OCI-LY7 (cell line): ENCODE measurements around the gene FAM227B. TPM values are rescaled to one million over a fixed set of nuclear protein-coding genes. Genes with fewer than 3 reads are reported as not detected.
"Not testable (repeated sequence)": the region's sequence is repeated elsewhere in the genome, so short reads cannot be mapped to it uniquely, and the experiment has no call there.

ENCODE experiments used
- BruUV-seq: library from RNA; stranded (reverse); fragments of 400-500 nt; replicated peaks from 2 replicates; lab custom pipeline; 2021; lab: Mats Ljungman, UMichigan
- CTCF ChIA-PET: fragments of 300-600 bp; sonication (Branson Sonifier 250); formaldehyde crosslinking; loops from one replicate; lab custom pipeline; 2022; ENCODE audit warnings: antibody characterized with exemption; ENCODE audit not compliant: unreplicated experiment; lab: Charles Lee
- POLR2A ChIA-PET: fragments of 300-600 bp; sonication (Branson Sonifier 250); formaldehyde crosslinking; loops from one replicate; lab custom pipeline; 2022; ENCODE audit warnings: antibody characterized with exemption; lab: Charles Lee
- DNase-seq: peaks from one replicate; pipeline ENCODE4 v3.0.0-alpha.2; 2015; ENCODE audit warnings: low spot score
- H2AFZ ChIP-seq: fragments of 200-600 bp; sonication (generic), shearing (Covaris generic); 2 replicates; pipeline ENCODE4 v1.6.1; 2014; ENCODE audit warnings: mild to moderate bottlenecking, antibody characterized with exemption, low read length, moderate library complexity
- H3K27ac ChIP-seq: fragments of 200-600 bp; sonication (generic); 2 replicates; pipeline ENCODE4 v1.5.1; 2014; ENCODE audit warnings: mixed run types, low read depth, mild to moderate bottlenecking, moderate library complexity, low read length, inconsistent platforms; ENCODE audit not compliant: poor library complexity, severe bottlenecking
- H3K36me3 ChIP-seq: fragments of 200-600 bp; sonication (generic); 2 replicates; pipeline ENCODE4 v1.6.1; 2014; ENCODE audit warnings: mild to moderate bottlenecking, antibody characterized with exemption, low read length, moderate library complexity, mixed read lengths; ENCODE audit not compliant: insufficient read depth
- H3K4me1 ChIP-seq: fragments of 200-600 bp; sonication (generic); 2 replicates; pipeline ENCODE4 v1.5.1; 2014; ENCODE audit warnings: mild to moderate bottlenecking, low read length; ENCODE audit not compliant: insufficient read depth, poor library complexity, severe bottlenecking
- H3K4me2 ChIP-seq: fragments of 200-600 bp; sonication (generic); 2 replicates; pipeline ENCODE4 v1.6.1; 2014; ENCODE audit warnings: mild to moderate bottlenecking, low read length
- H3K4me3 ChIP-seq: fragments of 200-600 bp; sonication (generic); 2 replicates; pipeline ENCODE4 v1.5.1; 2014; ENCODE audit warnings: mild to moderate bottlenecking, low read depth, low read length; ENCODE audit not compliant: poor library complexity, severe bottlenecking
- H3K79me2 ChIP-seq: fragments of 200-600 bp; sonication (generic); 2 replicates; pipeline ENCODE4 v1.6.1; 2016; ENCODE audit warnings: low read depth, mild to moderate bottlenecking, low read length, moderate library complexity, mixed read lengths; ENCODE audit not compliant: insufficient read depth
- H3K9me2 ChIP-seq: fragments of 200-600 bp; sonication (generic); 2 replicates; pipeline ENCODE4 v1.6.1; 2016; ENCODE audit warnings: mild to moderate bottlenecking, low read length, mixed read lengths; ENCODE audit not compliant: insufficient read depth
- H3K9me3 ChIP-seq: fragments of 200-600 bp; sonication (generic); 2 replicates; pipeline ENCODE4 v1.6.1; 2014; ENCODE audit warnings: mild to moderate bottlenecking, mixed run types, low read length, mixed read lengths
- H4K20me1 ChIP-seq: fragments of 200-600 bp; sonication (generic); 2 replicates; pipeline ENCODE4 v1.6.1; 2014; ENCODE audit warnings: mild to moderate bottlenecking, antibody characterized with exemption, low read length, moderate library complexity, mixed read lengths; ENCODE audit not compliant: insufficient read depth
- CTCF ChIP-seq: fragments of 200-600 bp; sonication (generic); conservative IDR thresholded peaks from 2 replicates; pipeline ENCODE4 v1.5.1; 2014; ENCODE audit warnings: mild to moderate bottlenecking, antibody characterized with exemption, low read length, moderate library complexity, mixed read lengths
- EZH2phosphoT487 ChIP-seq: fragments of 200-600 bp; sonication (generic); IDR thresholded peaks from 2 replicates; pipeline ENCODE4 v1.6.1; 2018; ENCODE audit warnings: low read depth, borderline replicate concordance, mild to moderate bottlenecking, mixed run types, antibody characterized with exemption, low read length, moderate library complexity, mixed read lengths
- intact Hi-C: fragments of 100-400 bp; cut with micrococcal nuclease; formaldehyde crosslinking; loops from one replicate; pipeline ENCODE4 v1.10.0; 2022; ENCODE audit not compliant: unreplicated experiment
- total RNA-seq, 2 experiments: library from RNA; depleted of rRNA in 1 of 2; stranded (reverse); fragments of >200 nt in 1 of 2; shearing (Covaris generic) in 1 of 2; gene quantifications; 2 replicates each; pipeline ENCODE4 v1.2.3, GENCODE V29; 2014 to 2022

Gene FAM227B
- total RNA-seq, 2 experiments from 2014 or later: 2.9 to 6.2 TPM

- TF ChIP-seq CTCF (no peak), EZH2phosphoT487 (no peak)
- ChIA-PET CTCF (no interaction called here), POLR2A (no interaction called here)
Observed at GRCh38 chr15:49412797-49413196, 207.8 kb downstream of the FAM227B start.

GRCh38 chr15:49410641-49411040 is 210.0 kb downstream of the FAM227B start:
- no TSS peak for BruUV-seq
- Histone ChIP-seq H3K4me3 (no peak overlapping the region), H4K20me1 (no peaks in the 10 kb centered on the region), H3K4me2 (no peak overlapping the region), H3K9me3 (no peaks in the 10 kb centered on the region), H3K27ac (no peak overlapping the region), H3K9me2 (no peaks in the 10 kb centered on the region), H3K79me2 (no peaks in the 10 kb centered on the region), H3K36me3 (no peaks in the 10 kb centered on the region), H3K4me1 (no peaks in the 10 kb centered on the region), H2AFZ (no peak overlapping the region)
- ChIA-PET POLR2A (interaction anchor here (0.8 kb wide), 1 partner anchor 530 kb away, joined by 3 read pairs; no protein-coding TSS in a partner anchor), CTCF (no interaction called here)
- DNase-seq: no peak
- intact Hi-C loops: no loop called here
- TF ChIP-seq CTCF: no peak
- no peak for TF ChIP-seq EZH2phosphoT487

More at GRCh38 chr15:49412797-49413196, 207.8 kb downstream of the FAM227B start:
- intact Hi-C loops: no loop called here
- Histone ChIP-seq H4K20me1 (no peaks in the 10 kb centered on the region), H3K4me2 (no peak overlapping the region), H3K79me2 (no peaks in the 10 kb centered on the region), H3K4me1 (no peaks in the 10 kb centered on the region), H3K9me3 (no peaks in the 10 kb centered on the region), H3K4me3 (no peak overlapping the region), H3K9me2 (no peaks in the 10 kb centered on the region), H3K36me3 (no peaks in the 10 kb centered on the region), H3K27ac (no peak overlapping the region), H2AFZ (no peak overlapping the region)
- no TSS peak for BruUV-seq
- no peak for DNase-seq

GRCh38 chr15:49406352-49407118 is 214.1 kb downstream of the FAM227B start:
- no peak overlapping the region for H3K4me3 ChIP-seq
- H3K4me1 ChIP-seq: no peaks in the 10 kb centered on the region
- no peaks in the 10 kb centered on the region for H3K9me3 ChIP-seq
- no peak overlapping the region for H3K27ac ChIP-seq
- CTCF ChIA-PET: no interaction called here
- H3K36me3 ChIP-seq: no peaks in the 10 kb centered on the region
- TF ChIP-seq EZH2phosphoT487: no peak
- no peak for TF ChIP-seq CTCF
- no peak for DNase-seq
- no TSS peak for BruUV-seq
- POLR2A ChIA-PET: interaction anchor here (0.5 kb wide), 1 partner anchor 192 kb away, joined by 3 read pairs; no protein-coding TSS in a partner anchor
- no peaks in the 10 kb centered on the region for H3K79me2 ChIP-seq
- no peaks in the 10 kb centered on the region for H4K20me1 ChIP-seq
- intact Hi-C loops: no loop called here
- no peak overlapping the region for H3K4me2 ChIP-seq
- H2AFZ ChIP-seq: no peak overlapping the region
- no peaks in the 10 kb centered on the region for H3K9me2 ChIP-seq

- H3K36me3 ChIP-seq, H2AFZ ChIP-seq, H3K9me3 ChIP-seq, H3K27ac ChIP-seq, H3K79me2 ChIP-seq, intact Hi-C loops, H3K4me1 ChIP-seq, H4K20me1 ChIP-seq, H3K4me2 ChIP-seq, H3K9me2 ChIP-seq, CTCF ChIA-PET, DNase-seq, BruUV-seq, H3K4me3 ChIP-seq, POLR2A ChIA-PET: not testable (repeated sequence)
Observed at GRCh38 chr15:49402515-49403296, 217.9 kb downstream of the FAM227B start.
